GM19099 (cell line): ENCODE measurements around the gene ANKRD17.

Source experiments
- POLR2A ChIP-seq: IDR thresholded peaks from 3 replicates; pipeline ENCODE4 v1.6.1; 2011; ENCODE audit warnings: low read depth; ENCODE audit not compliant: insufficient read length; ENCODE audit errors: extremely low read depth

Gene ANKRD17

GRCh38 chr4:73104695-73105094 is 153.9 kb downstream of the ANKRD17 start:
- TF ChIP-seq POLR2A = no peak

- no peak for TF ChIP-seq POLR2A
Observed at GRCh38 chr4:73103799-73104503, 154.6 kb downstream of the ANKRD17 start.

GRCh38 chr4:73099143-73099542 is 159.5 kb downstream of the ANKRD17 start:
- no peak for TF ChIP-seq POLR2A

- no peak for TF ChIP-seq POLR2A
Observed at GRCh38 chr4:73098713-73099112, 159.9 kb downstream of the ANKRD17 start.

- TF ChIP-seq POLR2A = no peak
Observed at GRCh38 chr4:73098016-73098415, 160.6 kb downstream of the ANKRD17 start.

GRCh38 chr4:73092868-73093267 is 165.7 kb downstream of the ANKRD17 start:
- TF ChIP-seq POLR2A = no peak

- no peak for TF ChIP-seq POLR2A
Observed at GRCh38 chr4:73090738-73091137, 167.9 kb downstream of the ANKRD17 start.

- no peak for TF ChIP-seq POLR2A
Observed at GRCh38 chr4:73087871-73088270, 170.7 kb downstream of the ANKRD17 start.

- no peak for TF ChIP-seq POLR2A
Observed at GRCh38 chr4:73086095-73086868, 172.3 kb downstream of the ANKRD17 start.

- no peak for TF ChIP-seq POLR2A
Observed at GRCh38 chr4:73080789-73081188, 177.8 kb downstream of the ANKRD17 start.

GRCh38 chr4:73075832-73076231 is 182.8 kb downstream of the ANKRD17 start:
- no peak for TF ChIP-seq POLR2A

- no peak for TF ChIP-seq POLR2A
Observed at GRCh38 chr4:73070074-73070390, 188.6 kb downstream of the ANKRD17 start.

GRCh38 chr4:73069338-73070073 is 189.1 kb downstream of the ANKRD17 start, which contains the start of gene COX18:
Gene COX18 (minus strand): TSS chr4:73069716. CDS start chr4:73069649, 67 bp downstream.
- peak; percentile 97 for TF ChIP-seq POLR2A

- TF ChIP-seq POLR2A = no peak
Observed at GRCh38 chr4:73068491-73069337, 189.9 kb downstream of the ANKRD17 start.

- no peak for TF ChIP-seq POLR2A
Observed at GRCh38 chr4:73067971-73068394, 190.6 kb downstream of the ANKRD17 start.

GRCh38 chr4:73066928-73067327 is 191.7 kb downstream of the ANKRD17 start:
- no peak for TF ChIP-seq POLR2A

- no peak for TF ChIP-seq POLR2A
Observed at GRCh38 chr4:73066445-73066844, 192.2 kb downstream of the ANKRD17 start.
